H1 (cell line): ENCODE results near the gene GJC2.

ENCODE experiments used
- BACH1 ChIP-seq: IDR thresholded peaks from 2 replicates; pipeline ENCODE4 v1.6.1; 2012; ENCODE audit warnings: low read length, improper control_type of control experiment
- BRCA1 ChIP-seq: IDR thresholded peaks from 2 replicates; pipeline ENCODE4 v1.6.1; 2012; ENCODE audit warnings: low read depth, low read length, improper control_type of control experiment
- EZH2 ChIP-seq: fragments of 200-600 bp; sonication (generic); IDR thresholded peaks from 2 replicates; pipeline ENCODE4 v1.7.1; 2012; ENCODE audit warnings: low read depth, mild to moderate bottlenecking, moderate library complexity, low read length, inconsistent platforms; ENCODE audit not compliant: severe bottlenecking
- GABPA ChIP-seq: IDR thresholded peaks from 2 replicates; pipeline ENCODE4 v1.6.1; 2011; ENCODE audit warnings: mild to moderate bottlenecking, low read length, moderate library complexity, borderline replicate concordance; ENCODE audit not compliant: insufficient read depth
- MAFK ChIP-seq: IDR thresholded peaks from 2 replicates; pipeline ENCODE4 v1.6.1; 2012; ENCODE audit warnings: low read depth, mild to moderate bottlenecking, improper control_type of control experiment, low read length
- POLR2AphosphoS5 ChIP-seq: IDR thresholded peaks from 2 replicates; pipeline ENCODE4 v1.6.1; 2011; ENCODE audit warnings: low read depth, low read length
- TF ChIP-seq, protein P1 (sequence below), 3 experiments: IDR thresholded peaks; 1 replicate in 2 of 3; 2 replicates in 1 of 3; pipeline versions ENCODE4 v1.5.1 to v1.6.1; 2011; ENCODE audit warnings: low read length in 3 of 3, mild to moderate bottlenecking in 3 of 3, inconsistent platforms in 2 of 3, low read depth in 1 of 3, moderate library complexity in 1 of 3; ENCODE audit not compliant: insufficient read depth in 1 of 3; ENCODE audit errors: control extremely low read depth in 1 of 3

GRCh38 chr1:228155596-228156514 is 6.1 kb downstream of the GJC2 start:
- TF ChIP-seq MAFK (no peak), BRCA1 (no peak), POLR2AphosphoS5 (no peak), GABPA (no peak), EZH2 (no peak), BACH1 (no peak)
- TF ChIP-seq, protein P1, sequence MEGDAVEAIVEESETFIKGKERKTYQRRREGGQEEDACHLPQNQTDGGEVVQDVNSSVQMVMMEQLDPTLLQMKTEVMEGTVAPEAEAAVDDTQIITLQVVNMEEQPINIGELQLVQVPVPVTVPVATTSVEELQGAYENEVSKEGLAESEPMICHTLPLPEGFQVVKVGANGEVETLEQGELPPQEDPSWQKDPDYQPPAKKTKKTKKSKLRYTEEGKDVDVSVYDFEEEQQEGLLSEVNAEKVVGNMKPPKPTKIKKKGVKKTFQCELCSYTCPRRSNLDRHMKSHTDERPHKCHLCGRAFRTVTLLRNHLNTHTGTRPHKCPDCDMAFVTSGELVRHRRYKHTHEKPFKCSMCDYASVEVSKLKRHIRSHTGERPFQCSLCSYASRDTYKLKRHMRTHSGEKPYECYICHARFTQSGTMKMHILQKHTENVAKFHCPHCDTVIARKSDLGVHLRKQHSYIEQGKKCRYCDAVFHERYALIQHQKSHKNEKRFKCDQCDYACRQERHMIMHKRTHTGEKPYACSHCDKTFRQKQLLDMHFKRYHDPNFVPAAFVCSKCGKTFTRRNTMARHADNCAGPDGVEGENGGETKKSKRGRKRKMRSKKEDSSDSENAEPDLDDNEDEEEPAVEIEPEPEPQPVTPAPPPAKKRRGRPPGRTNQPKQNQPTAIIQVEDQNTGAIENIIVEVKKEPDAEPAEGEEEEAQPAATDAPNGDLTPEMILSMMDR (IDR thresholded peaks at IDR 0.05; ENCODE audit: control extremely low read depth in 1 of 3, insufficient read depth in 1 of 3, low read depth in 1 of 3, low read length in 3 of 3), result no peak
